HL-60 (cell line): ENCODE results near the gene ERC2.

Experiments
- CTCF ChIP-seq: IDR thresholded peaks from one replicate; pipeline ENCODE4 v1.5.1; 2011; ENCODE audit warnings: low read length, control low read depth, inconsistent platforms; ENCODE audit not compliant: insufficient read depth
- POLR2AphosphoS5 ChIP-seq: IDR thresholded peaks from 2 replicates; pipeline ENCODE4 v1.6.1; 2012; ENCODE audit warnings: low read depth

- TF ChIP-seq POLR2AphosphoS5 (no peak), CTCF (no peak)
Measured at GRCh38 chr3:56122911-56123310, 345.4 kb downstream of the ERC2 start.
